GM10266 (cell line): ENCODE measurements around the gene TSPYL1.

Experiments used
- DNase-seq: peaks from one replicate; pipeline ENCODE4 v3.0.0; 2012; ENCODE audit errors: extremely low spot score
- TF ChIP-seq, protein P1 (sequence below): IDR thresholded peaks from 2 replicates; pipeline ENCODE4 v1.5.1; 2012; ENCODE audit warnings: mild to moderate bottlenecking, low read depth; ENCODE audit not compliant: control insufficient read depth, insufficient read depth; ENCODE audit errors: missing control alignments

The TSPYL1 gene

DNA sequence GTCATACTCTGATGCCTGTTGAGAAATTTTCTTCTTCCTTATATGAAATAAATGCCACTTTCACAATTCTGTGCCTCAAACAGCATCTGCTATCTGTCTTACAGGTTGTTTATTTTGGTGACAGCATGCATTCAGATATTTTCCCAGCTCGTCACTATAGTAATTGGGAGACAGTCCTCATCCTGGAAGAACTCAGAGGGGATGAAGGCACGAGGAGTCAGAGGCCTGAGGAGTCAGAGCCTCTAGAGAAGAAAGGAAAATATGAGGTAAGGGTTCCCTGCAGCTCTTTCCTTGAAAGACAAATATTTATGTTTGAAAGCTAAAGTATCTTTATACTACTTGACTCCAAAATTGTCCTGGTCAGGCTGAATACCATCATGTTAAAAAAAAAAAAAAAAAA lies 41.6 kb downstream of the TSPYL1 start:
- DNase-seq: no peak
- TF ChIP-seq, protein P1, sequence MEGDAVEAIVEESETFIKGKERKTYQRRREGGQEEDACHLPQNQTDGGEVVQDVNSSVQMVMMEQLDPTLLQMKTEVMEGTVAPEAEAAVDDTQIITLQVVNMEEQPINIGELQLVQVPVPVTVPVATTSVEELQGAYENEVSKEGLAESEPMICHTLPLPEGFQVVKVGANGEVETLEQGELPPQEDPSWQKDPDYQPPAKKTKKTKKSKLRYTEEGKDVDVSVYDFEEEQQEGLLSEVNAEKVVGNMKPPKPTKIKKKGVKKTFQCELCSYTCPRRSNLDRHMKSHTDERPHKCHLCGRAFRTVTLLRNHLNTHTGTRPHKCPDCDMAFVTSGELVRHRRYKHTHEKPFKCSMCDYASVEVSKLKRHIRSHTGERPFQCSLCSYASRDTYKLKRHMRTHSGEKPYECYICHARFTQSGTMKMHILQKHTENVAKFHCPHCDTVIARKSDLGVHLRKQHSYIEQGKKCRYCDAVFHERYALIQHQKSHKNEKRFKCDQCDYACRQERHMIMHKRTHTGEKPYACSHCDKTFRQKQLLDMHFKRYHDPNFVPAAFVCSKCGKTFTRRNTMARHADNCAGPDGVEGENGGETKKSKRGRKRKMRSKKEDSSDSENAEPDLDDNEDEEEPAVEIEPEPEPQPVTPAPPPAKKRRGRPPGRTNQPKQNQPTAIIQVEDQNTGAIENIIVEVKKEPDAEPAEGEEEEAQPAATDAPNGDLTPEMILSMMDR: no peak

DNA sequence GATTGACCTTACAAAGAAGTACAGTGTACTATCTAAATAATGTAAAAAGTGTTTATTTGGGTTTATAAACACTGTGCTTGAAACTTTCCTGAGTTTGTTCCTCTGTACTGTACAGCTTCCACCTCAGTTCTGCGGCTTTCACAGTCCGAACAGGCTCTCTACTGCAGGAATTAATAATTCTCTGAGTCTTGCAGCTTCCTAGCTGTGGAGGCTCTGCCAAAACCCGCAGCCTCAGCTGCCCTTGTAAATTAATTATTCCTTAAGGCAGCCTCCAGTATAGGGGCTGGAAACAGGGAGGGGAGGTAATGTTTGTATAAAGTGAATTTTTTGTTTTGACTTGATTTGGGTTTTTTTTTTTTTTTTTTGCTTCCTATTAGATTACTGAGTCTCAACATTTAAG lies 45.0 kb downstream of the TSPYL1 start:
- no peak for DNase-seq
- TF ChIP-seq, protein P1: no peak

DNA sequence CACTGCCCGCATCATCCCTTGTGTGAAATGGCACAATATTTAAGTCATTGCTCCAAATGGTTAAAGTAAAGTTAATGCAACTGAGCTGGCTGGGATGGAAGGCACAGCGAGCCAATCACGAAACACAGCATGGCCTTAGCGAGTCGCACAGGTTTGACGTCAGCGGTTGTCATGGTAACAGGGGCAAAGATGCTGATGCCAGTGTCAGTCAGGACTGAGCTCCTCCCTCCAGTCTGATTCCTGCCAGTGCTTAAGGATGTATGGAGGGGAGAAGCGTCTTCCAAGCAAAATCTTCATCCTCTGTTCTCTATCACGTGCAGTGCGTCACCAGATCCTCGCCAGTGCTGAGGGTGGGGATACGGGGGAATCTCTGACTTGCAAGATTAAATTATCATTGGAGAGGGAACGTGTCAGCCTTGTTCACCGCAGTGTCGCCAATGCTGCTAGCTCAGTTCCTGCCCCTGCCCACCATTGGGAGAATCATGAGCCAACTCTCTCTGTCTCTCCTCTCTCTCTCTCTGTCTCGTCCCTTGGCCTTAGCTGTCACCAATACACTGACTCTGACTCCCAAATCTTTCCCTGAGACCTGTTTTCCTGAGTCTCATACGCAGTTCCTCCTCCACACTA lies 50.3 kb downstream of the TSPYL1 start:
- no peak for DNase-seq
- TF ChIP-seq, protein P1: no peak
